B cell (primary cell): Measurements from ENCODE around the gene PCDHA6. TPM values are rescaled to one million over a fixed set of nuclear protein-coding genes. Genes with fewer than 3 reads are reported as not detected.

Experiments used
- ATAC-seq: fragments of 200-7000 bp; cut with Tn5 transposase; one replicate; pipeline ENCODE4 v1.10.0; 2021; ENCODE audit warnings: low read depth, mild to moderate bottlenecking, moderate number of reproducible peaks, moderate library complexity
- CTCF ChIA-PET: fragments of 350-600 bp; sonication (Branson Sonifier 250); formaldehyde crosslinking; loops from one replicate; lab custom pipeline; 2021; ENCODE audit warnings: antibody characterized with exemption, inconsistent platforms; lab: Charles Lee
- POLR2A ChIA-PET: fragments of 350-600 bp; sonication (Branson Sonifier 250); formaldehyde crosslinking; loops from one replicate; lab custom pipeline; 2021; ENCODE audit warnings: antibody characterized with exemption; lab: Charles Lee
- DNase-seq: peaks from one replicate; pipeline ENCODE4 v3.0.0; 2013
- H2AFZ ChIP-seq: 2 replicates; pipeline ENCODE4 v1.6.1; 2012; ENCODE audit warnings: mild to moderate bottlenecking, low read depth, low read length; ENCODE audit not compliant: insufficient read depth, poor library complexity, severe bottlenecking
- H3K27ac ChIP-seq, 2 donors: 1 replicate in 1 of 2; 2 replicates in 1 of 2; pipeline ENCODE4 v1.5.1; 2012 to 2013; ENCODE audit warnings: low read length in 2 of 2, mild to moderate bottlenecking in 2 of 2, moderate library complexity in 1 of 2
- H3K27me3 ChIP-seq, 4 experiments: fragments of 200-600 bp in 1 of 4; sonication (generic) in 1 of 4; replicated peaks in 1 of 4; 1 replicate in 2 of 4; 2 replicates in 2 of 4; pipeline versions ENCODE4 v1.6.1 to v1.7.0; 2013 to 2016; ENCODE audit warnings: low read length in 3 of 4, mild to moderate bottlenecking in 2 of 4, mixed read lengths in 1 of 4, moderate library complexity in 1 of 4; ENCODE audit not compliant: insufficient read depth in 4 of 4, control insufficient read depth in 3 of 4; ENCODE audit errors: control extremely low read depth in 1 of 4
- H3K36me3 ChIP-seq, 2 experiments: replicated peaks in 1 of 2; 1 replicate in 1 of 2; 2 replicates in 1 of 2; pipeline versions ENCODE4 v1.6.1 to v1.7.1; 2013; ENCODE audit warnings: low read length in 1 of 2; ENCODE audit not compliant: insufficient read depth in 2 of 2, control insufficient read depth in 1 of 2; ENCODE audit errors: control extremely low read depth in 1 of 2, extremely low read depth in 1 of 2
- H3K4me1 ChIP-seq, 2 donors: fragments of 200-600 bp in 1 of 2; sonication (generic) in 1 of 2; 1 replicate in 1 of 2; 2 replicates in 1 of 2; pipeline versions ENCODE4 v1.5.1 to v1.6.1; 2013 to 2017; ENCODE audit warnings: low read length in 2 of 2; ENCODE audit not compliant: control insufficient read depth in 2 of 2, insufficient read depth in 2 of 2
- H3K4me2 ChIP-seq: replicated peaks from 2 replicates; pipeline ENCODE3; 2012; ENCODE audit warnings: mild to moderate bottlenecking, low read depth, low read length; ENCODE audit not compliant: poor library complexity, severe bottlenecking
- H3K4me3 ChIP-seq, 5 experiments: fragments of 200-600 bp in 1 of 5; sonication (generic) in 1 of 5; 1 replicate in 3 of 5; 2 replicates in 2 of 5; pipeline versions ENCODE4 v1.5.1 to v1.7.0; 2011 to 2016; ENCODE audit warnings: low read length in 4 of 5, mild to moderate bottlenecking in 4 of 5, low read depth in 2 of 5, control low read depth in 1 of 5, moderate library complexity in 1 of 5; ENCODE audit not compliant: insufficient read depth in 1 of 5; ENCODE audit errors: control extremely low read depth in 1 of 5, extremely low read depth in 1 of 5
- H3K79me2 ChIP-seq: fragments of 200-600 bp; sonication (generic); one replicate; pipeline ENCODE4 v1.6.0; 2016; ENCODE audit warnings: low read length; ENCODE audit not compliant: control insufficient read depth, insufficient read depth
- H3K9ac ChIP-seq: fragments of 200-600 bp; sonication (generic); 2 replicates; pipeline ENCODE4 v1.6.1; 2017; ENCODE audit warnings: mild to moderate bottlenecking, low read length, moderate library complexity
- H3K9me3 ChIP-seq, 3 donors: one replicate each; pipeline versions ENCODE4 v1.6.1 to v1.7.1; 2013; ENCODE audit warnings: low read length in 2 of 3; ENCODE audit not compliant: control insufficient read depth in 2 of 3, insufficient read depth in 1 of 3; ENCODE audit errors: control extremely low read depth in 1 of 3
- H4K20me1 ChIP-seq: 2 replicates; pipeline ENCODE4 v1.6.0; 2012; ENCODE audit warnings: mild to moderate bottlenecking, low read length; ENCODE audit not compliant: insufficient read depth, control insufficient read depth, poor library complexity, severe bottlenecking
- H3K27ac Mint-ChIP-seq: one replicate; pipeline ENCODE4 v1.8.0; 2021; ENCODE audit warnings: mixed read lengths
- H3K27me3 Mint-ChIP-seq: one replicate; pipeline ENCODE4 v1.8.0; 2021; ENCODE audit warnings: mixed read lengths
- H3K4me1 Mint-ChIP-seq: one replicate; pipeline ENCODE4 v1.8.0; 2021; ENCODE audit warnings: mixed read lengths
- H3K4me3 Mint-ChIP-seq: one replicate; pipeline ENCODE4 v1.8.0; 2021; ENCODE audit warnings: mixed read lengths
- H3K9me3 Mint-ChIP-seq: one replicate; pipeline ENCODE4 v1.8.0; 2022; ENCODE audit warnings: mixed read lengths; ENCODE audit not compliant: insufficient read depth
- EZH2 ChIP-seq: IDR thresholded peaks from 2 replicates; pipeline ENCODE4 v1.6.1; 2012; ENCODE audit warnings: borderline replicate concordance, low read depth, mild to moderate bottlenecking, moderate library complexity, low read length; ENCODE audit not compliant: insufficient read depth, poor library complexity, severe bottlenecking
- WGBS: methylation state at CpG from one replicate; pipeline ENCODE4 v1.1.5; 2013; ENCODE audit warnings: missing lambda C conversion rate; ENCODE audit not compliant: insufficient coverage; 5-methylcytosine and 5-hydroxymethylcytosine counted together
- intact Hi-C: fragments of 100-400 bp; cut with micrococcal nuclease; formaldehyde crosslinking; loops from one replicate; pipeline ENCODE4 v1.10.0; 2022
- polyA plus RNA-seq: library from polyadenylated mRNA; depleted of rRNA; stranded (reverse); fragments of >200 nt; gene quantifications from 2 replicates; pipeline ENCODE4 v1.2.3, GENCODE V29; 2012
- total RNA-seq, 2 donors: library from RNA; stranded (reverse); fragments of 120-200 nt in 1 of 2; gene quantifications; 1 replicate in 1 of 2; 2 replicates in 1 of 2; pipeline versions ENCODE4 v1.2.3 to v1.2.4, GENCODE V29; 2013 to 2022
- TF ChIP-seq, protein P1 (sequence below): fragments of 200-600 bp; IDR thresholded peaks from one replicate; pipeline ENCODE4 v1.8.0; 2022; ENCODE audit warnings: antibody characterized with exemption, mild to moderate bottlenecking

Gene PCDHA6
- total and polyA plus RNA-seq, 2 donors (not counting 1 experiment from before 2014, with no cell fraction given) = not detected

GRCh38 chr5:140862441-140863295 lies 34.9 kb downstream of the PCDHA6 start:
- DNase-seq (no peak), ATAC-seq (no peak)
- Mint-ChIP-seq H3K4me1 (no peaks in the 10 kb centered on the region), H3K27me3 (peaks cover 6% of the 10 kb centered on the region), H3K27ac (no peak overlapping the region), H3K4me3 (no peak overlapping the region), H3K9me3 (no peaks in the 10 kb centered on the region)
- ChIA-PET POLR2A (no interaction called here), CTCF (no interaction called here)
- 55% methylated on average over 76 of the region's 76 CpGs for WGBS
- intact Hi-C loops = no loop called here
- Histone ChIP-seq H3K4me3 (no peak overlapping the region), H3K36me3 (no peaks in the 10 kb centered on the region), H3K79me2 (no peaks in the 10 kb centered on the region), H4K20me1 (no peaks in the 10 kb centered on the region), H3K9me3 (peaks cover 0 to 35% (median 0%) of the 10 kb centered on the region in 3 donors), H3K4me2 (no peak overlapping the region), H3K9ac (no peak overlapping the region), H3K27me3 (no peaks in the 10 kb centered on the region), H2AFZ (no peak overlapping the region), H3K4me1 (no peaks in the 10 kb centered on the region), H3K27ac (no peak overlapping the region)
- TF ChIP-seq, protein P1, sequence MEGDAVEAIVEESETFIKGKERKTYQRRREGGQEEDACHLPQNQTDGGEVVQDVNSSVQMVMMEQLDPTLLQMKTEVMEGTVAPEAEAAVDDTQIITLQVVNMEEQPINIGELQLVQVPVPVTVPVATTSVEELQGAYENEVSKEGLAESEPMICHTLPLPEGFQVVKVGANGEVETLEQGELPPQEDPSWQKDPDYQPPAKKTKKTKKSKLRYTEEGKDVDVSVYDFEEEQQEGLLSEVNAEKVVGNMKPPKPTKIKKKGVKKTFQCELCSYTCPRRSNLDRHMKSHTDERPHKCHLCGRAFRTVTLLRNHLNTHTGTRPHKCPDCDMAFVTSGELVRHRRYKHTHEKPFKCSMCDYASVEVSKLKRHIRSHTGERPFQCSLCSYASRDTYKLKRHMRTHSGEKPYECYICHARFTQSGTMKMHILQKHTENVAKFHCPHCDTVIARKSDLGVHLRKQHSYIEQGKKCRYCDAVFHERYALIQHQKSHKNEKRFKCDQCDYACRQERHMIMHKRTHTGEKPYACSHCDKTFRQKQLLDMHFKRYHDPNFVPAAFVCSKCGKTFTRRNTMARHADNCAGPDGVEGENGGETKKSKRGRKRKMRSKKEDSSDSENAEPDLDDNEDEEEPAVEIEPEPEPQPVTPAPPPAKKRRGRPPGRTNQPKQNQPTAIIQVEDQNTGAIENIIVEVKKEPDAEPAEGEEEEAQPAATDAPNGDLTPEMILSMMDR = no peak
- TF ChIP-seq EZH2 = no peak
